Activated CD4-positive, CD25-positive, alpha-beta regulatory T cell treated with anti-CD3 and anti-CD28 coated beads, Interleukin-2, amount 50 U/mL, for 72 hours (primary cell): ENCODE results near the gene HSD17B1.

Experiments
- DNase-seq: peaks from one replicate; pipeline ENCODE4 v3.0.0; 2021

HSD17B1 gene

GRCh38 chr17:42568341-42569111 is 15.8 kb downstream of the HSD17B1 start:
- no peak for DNase-seq

GRCh38 chr17:42571435-42572225 is 18.9 kb downstream of the HSD17B1 start:
- no peak for DNase-seq

GRCh38 chr17:42573095-42573494 is 20.4 kb downstream of the HSD17B1 start:
- DNase-seq, result no peak

- no peak for DNase-seq
These were observed 21.7 kb downstream of the HSD17B1 start for GRCh38 chr17:42574463-42574862.

- no peak for DNase-seq
These were observed 24.4 kb downstream of the HSD17B1 start for GRCh38 chr17:42577140-42577531.

GRCh38 chr17:42577532-42578281 is 25.0 kb downstream of the HSD17B1 start, which contains the start of gene PSMC3IP:
TSS of gene PSMC3IP (minus strand) at chr17:42577729. CDS start at chr17:42577686, 43 bp downstream.
- DNase-seq, result peak; percentile 94

- peak; percentile 71 for DNase-seq
These were observed 25.7 kb downstream of the HSD17B1 start for GRCh38 chr17:42578282-42578869.

- no peak for DNase-seq
These were observed 27.2 kb downstream of the HSD17B1 start for GRCh38 chr17:42579794-42580551.

GRCh38 chr17:42581744-42582270 is 29.1 kb downstream of the HSD17B1 start:
- no peak for DNase-seq

- DNase-seq, result no peak
These were observed 32.2 kb downstream of the HSD17B1 start for GRCh38 chr17:42584880-42585279.

- DNase-seq, result no peak
These were observed 32.6 kb downstream of the HSD17B1 start for GRCh38 chr17:42585353-42585752.

- DNase-seq, result no peak
These were observed 33.9 kb downstream of the HSD17B1 start for GRCh38 chr17:42586514-42587230.

GRCh38 chr17:42590886-42591285 is 38.2 kb downstream of the HSD17B1 start:
- no peak for DNase-seq

- DNase-seq, result no peak
These were observed 38.7 kb downstream of the HSD17B1 start for GRCh38 chr17:42591411-42591810.

- no peak for DNase-seq
These were observed 43.7 kb downstream of the HSD17B1 start for GRCh38 chr17:42596386-42596785.

- DNase-seq, result no peak
These were observed 46.2 kb downstream of the HSD17B1 start for GRCh38 chr17:42598905-42599304.

GRCh38 chr17:42603318-42603717 is 50.6 kb downstream of the HSD17B1 start:
- DNase-seq, result no peak
